Right lobe of liver (tissue), 6 donors: Measurements from ENCODE around the gene FCER2. TPM values are rescaled to one million over a fixed set of nuclear protein-coding genes. Genes with fewer than 3 reads are reported as not detected.
A peak's percentile ranks its signal among the peaks of the same experiment; 100 is the strongest.

Source experiments
- ATAC-seq, 4 donors: fragments of 200-7000 bp; cut with Tn5 transposase; one replicate each; pipeline ENCODE4 v1.9.1; 2020; ENCODE audit warnings: mild to moderate bottlenecking in 4 of 4, moderate library complexity in 4 of 4
- DNase-seq, 3 donors: peaks; one replicate each; pipeline ENCODE4 v3.0.0-alpha.2; 2020
- H3K27ac ChIP-seq, 3 donors: fragments of 200-600 bp; one replicate each; pipeline ENCODE4 v1.8.0; 2022
- H3K27me3 ChIP-seq, 2 donors: fragments of 200-600 bp; one replicate each; pipeline ENCODE4 v1.8.0; 2022
- H3K36me3 ChIP-seq, 4 donors: fragments of 200-600 bp; sonication (generic) in 1 of 4; one replicate each; pipeline versions ENCODE4 v1.5.1 to v1.8.0; 2017 to 2022; ENCODE audit warnings: control low read depth in 1 of 4
- H3K4me1 ChIP-seq, 4 donors: fragments of 200-600 bp; sonication (generic) in 1 of 4; one replicate each; pipeline versions ENCODE4 v1.5.1 to v1.8.0; 2017 to 2022; ENCODE audit warnings: control low read depth in 1 of 4
- H3K4me3 ChIP-seq, 3 donors: fragments of 200-600 bp; one replicate each; pipeline ENCODE4 v1.8.0; 2022
- H3K9me3 ChIP-seq, 4 donors: fragments of 200-600 bp; sonication (generic) in 1 of 4; one replicate each; pipeline versions ENCODE4 v1.5.1 to v1.8.0; 2017 to 2022; ENCODE audit warnings: control low read depth in 1 of 4
- CTCF ChIP-seq, 4 donors: fragments of 200-600 bp in 3 of 4; fragments of 450-650 bp in 1 of 4; IDR thresholded peaks; one replicate each; pipeline versions ENCODE4 v1.5.1 to v1.8.0; 2016 to 2022; ENCODE audit warnings: antibody characterized with exemption in 4 of 4, mild to moderate bottlenecking in 2 of 4
- POLR2A ChIP-seq: fragments of 450-650 bp; IDR thresholded peaks from one replicate; pipeline ENCODE4 v1.6.1; 2017; ENCODE audit warnings: antibody characterized with exemption, mild to moderate bottlenecking
- WGBS: methylation state at CpG from one replicate; pipeline ENCODE4 v1.1.6; 2018; ENCODE audit warnings: low coverage, low lambda C conversion rate; ENCODE audit not compliant: insufficient coverage; ENCODE audit errors: missing lambda C conversion rate; 5-methylcytosine and 5-hydroxymethylcytosine counted together
- intact Hi-C, 2 donors: fragments of 100-400 bp; cut with DNase I; formaldehyde crosslinking; loops; one replicate each; pipeline versions ENCODE4 v1.11.2 to v1.14.1; 2022
- total RNA-seq, 6 experiments: library from RNA; depleted of rRNA in 2 of 6; stranded (reverse); fragments of >200 nt in 2 of 6; fragmentation: NEBNext Ultra II Directional in 3 of 6; extraction: Animal tissue kit (Norgen Biotek cat#: 25700) in 3 of 6; gene quantifications; one replicate each; pipeline versions ENCODE4 v1.1.0 to v1.2.4, GENCODE V29; 2016 to 2023
- donor health status: DM: no; HTN: yes; CAD: no.
- donor health status: DM: no; HTN: no; CAD: no.
- donor health status: DM: no; HTN: no; CAD: no.
- donor health status: DM: no; HTN: yes; CAD: no.
- donor health status: DM: no; HTN: yes; CAD: no.

FCER2 gene
- total RNA-seq, 6 experiments from 2014 or later, result 0.18 to 0.29 TPM; not detected in 4

- ATAC-seq (no peak), DNase-seq (no peak)
- Histone ChIP-seq H3K36me3 (no peaks in the 10 kb centered on the region), H3K9me3 (no peaks in the 10 kb centered on the region), H3K27me3 (no peaks in the 10 kb centered on the region), H3K27ac (no peak overlapping the region), H3K4me1 (no peaks in the 10 kb centered on the region), H3K4me3 (no peak overlapping the region)
- WGBS, result 65% methylated on average over 4 of the region's 8 CpGs
- intact Hi-C loops, result no loop called here
- no peak for TF ChIP-seq POLR2A
- no peak for TF ChIP-seq CTCF (IDR thresholded peaks at IDR 0.05)
Measured at GRCh38 chr19:7661744-7662538, 40.0 kb downstream of the FCER2 start.

- peak in 1 of 4 donors; percentile 38 for ATAC-seq
- intact Hi-C loops, result no loop called here
- H3K9me3 ChIP-seq, result no peaks in the 10 kb centered on the region
Measured at GRCh38 chr19:7658219-7658686, 43.7 kb downstream of the FCER2 start.

GRCh38 chr19:7657131-7657751 is 44.7 kb downstream of the FCER2 start:
- intact Hi-C loops, result no loop called here
- Histone ChIP-seq H3K27ac (no peak overlapping the region), H3K4me3 (no peak overlapping the region), H3K9me3 (no peaks in the 10 kb centered on the region), H3K4me1 (peaks cover 0 to 5% (median 2%) of the 10 kb centered on the region in 4 donors), H3K36me3 (no peaks in the 10 kb centered on the region), H3K27me3 (no peaks in the 10 kb centered on the region)
- 21% methylated on average over 5 of the region's 14 CpGs for WGBS
- ATAC-seq (peak; percentile 58 to 78 (median 68)), DNase-seq (no peak)
- TF ChIP-seq POLR2A (no peak), CTCF (IDR thresholded peaks at IDR 0.05) (no peak)

More at GRCh38 chr19:7658219-7658686, 43.7 kb downstream of the FCER2 start:
- 41% methylated on average over 7 of the region's 9 CpGs for WGBS
- TF ChIP-seq POLR2A (no peak), CTCF (IDR thresholded peaks at IDR 0.05) (no peak)
- Histone ChIP-seq H3K27ac (no peak overlapping the region), H3K27me3 (no peaks in the 10 kb centered on the region), H3K4me1 (no peaks in the 10 kb centered on the region), H3K36me3 (no peaks in the 10 kb centered on the region), H3K4me3 (no peak overlapping the region)
- DNase-seq, result no peak

- TF ChIP-seq POLR2A (no peak), CTCF (IDR thresholded peaks at IDR 0.05) (no peak)
- ATAC-seq, result no peak
- no peak overlapping the region for H3K4me3 ChIP-seq
- 77% methylated on average over 6 of the region's 8 CpGs for WGBS
- H3K27me3 ChIP-seq, result no peaks in the 10 kb centered on the region
- no peaks in the 10 kb centered on the region for H3K9me3 ChIP-seq
- no peak for DNase-seq
- H3K36me3 ChIP-seq, result no peaks in the 10 kb centered on the region
- no peak overlapping the region for H3K27ac ChIP-seq
- intact Hi-C loops, result no loop called here
- H3K4me1 ChIP-seq, result peaks cover 0 to 9% (median 3%) of the 10 kb centered on the region in 4 donors
Measured at GRCh38 chr19:7655581-7655980, 46.4 kb downstream of the FCER2 start.
